K562 (cell line): ENCODE measurements around the gene ANO7. TPM values are rescaled to one million over a fixed set of nuclear protein-coding genes. Genes with fewer than 3 reads are reported as not detected.

Experiments used
- ATAC-seq: fragments of 200-7000 bp; cut with Tn5 transposase; 3 replicates; pipeline ENCODE4 v1.9.1; 2020; ENCODE audit warnings: moderate library complexity
- BruUV-seq: library from RNA; stranded (reverse); fragments of 400-500 nt; replicated peaks from 2 replicates; lab custom pipeline; 2021; lab: Mats Ljungman, UMichigan
- CTCF ChIA-PET: fragments of 300-600 bp; formaldehyde crosslinking; extraction: SDS; loops from one replicate; lab custom pipeline; 2021; ENCODE audit warnings: low intra/inter-chr PET ratio; lab: Yijun Ruan, JAX
- POLR2A ChIA-PET: fragments of 300-600, 350-650 bp; sonication (Branson Sonifier 250); formaldehyde crosslinking; extraction: SDS; loops from one replicate; lab custom pipeline; 2021; ENCODE audit warnings: antibody characterized with exemption, inconsistent platforms; lab: Yijun Ruan, JAX
- DNase-seq, 4 experiments: peaks; one replicate each; pipeline versions ENCODE4 v3.0.0 to v3.0.0-alpha.2; 2011 to 2018; ENCODE audit warnings: low spot score in 3 of 4, mixed read lengths in 3 of 4; ENCODE audit errors: extremely low read depth in 1 of 4
- FAIRE-seq: peaks from 2 replicates; lab custom pipeline; 2011; peaks lifted over from hg19 to GRCh38; lab: Jason Lieb, UNC
- H2AFZ ChIP-seq: 2 replicates; pipeline ENCODE4 v1.6.0; 2011; ENCODE audit warnings: low read depth, low read length, control low read depth, inconsistent platforms
- H3K27ac ChIP-seq: fragments of 200-600 bp; 3 replicates; pipeline ENCODE4 v1.8.0; 2011; ENCODE audit warnings: low read depth, mild to moderate bottlenecking, control low read depth, inconsistent platforms, low read length, moderate library complexity, mixed read lengths; ENCODE audit errors: extremely low read depth
- H3K27me3 ChIP-seq, 2 experiments: fragments of 300-600 bp in 1 of 2; 2 replicates in 1 of 2; 3 replicates in 1 of 2; pipeline versions ENCODE4 v1.6.0 to v1.8.0; 2011; ENCODE audit warnings: inconsistent platforms in 2 of 2, low read length in 2 of 2, mild to moderate bottlenecking in 1 of 2, mixed read lengths in 1 of 2, moderate library complexity in 1 of 2; ENCODE audit not compliant: control insufficient read depth in 2 of 2, insufficient read depth in 2 of 2
- H3K36me3 ChIP-seq: fragments of 300-600 bp; 3 replicates; pipeline ENCODE4 v1.8.0; 2011; ENCODE audit warnings: mild to moderate bottlenecking, low read length, inconsistent platforms; ENCODE audit not compliant: control insufficient read depth, insufficient read depth
- H3K4me1 ChIP-seq, 2 experiments: fragments of 200-600 bp in 1 of 2; replicated peaks in 1 of 2; 2 replicates in 1 of 2; 3 replicates in 1 of 2; pipeline versions ENCODE4 v1.5.1 to v1.8.0; 2011; ENCODE audit warnings: inconsistent platforms in 2 of 2, low read length in 2 of 2, mild to moderate bottlenecking in 1 of 2, mixed read lengths in 1 of 2, moderate library complexity in 1 of 2; ENCODE audit not compliant: control insufficient read depth in 2 of 2, insufficient read depth in 2 of 2
- H3K4me2 ChIP-seq: 2 replicates; pipeline ENCODE4 v1.6.1; 2011; ENCODE audit warnings: low read length, control low read depth, inconsistent platforms, mixed read lengths; ENCODE audit not compliant: insufficient read depth
- H3K4me3 ChIP-seq: fragments of 200-600 bp; sonication (generic), shearing (Covaris generic); 2 replicates; pipeline ENCODE4 v1.5.1; 2016; ENCODE audit warnings: control low read depth, inconsistent platforms
- H3K79me2 ChIP-seq: fragments of 200-600 bp; 3 replicates; pipeline ENCODE4 v1.8.0; 2011; ENCODE audit warnings: low read length, inconsistent platforms; ENCODE audit not compliant: control insufficient read depth, insufficient read depth
- H3K9ac ChIP-seq, 2 experiments: 2 replicates each; pipeline versions ENCODE4 v1.6.0 to v1.6.1; 2011; ENCODE audit warnings: low read depth in 2 of 2, low read length in 2 of 2, control low read depth in 1 of 2, inconsistent platforms in 1 of 2, mild to moderate bottlenecking in 1 of 2, mixed read lengths in 1 of 2; ENCODE audit not compliant: insufficient read depth in 1 of 2
- H3K9me1 ChIP-seq: one replicate; pipeline ENCODE4 v1.6.0; 2011; ENCODE audit warnings: inconsistent platforms, mild to moderate bottlenecking, low read length, moderate library complexity; ENCODE audit not compliant: control insufficient read depth, insufficient read depth
- H3K9me3 ChIP-seq: replicated peaks from 2 replicates; pipeline ENCODE4 v1.5.1; 2011; ENCODE audit warnings: low read depth, low read length, inconsistent platforms; ENCODE audit not compliant: control insufficient read depth, insufficient read depth
- H4K20me1 ChIP-seq: replicated peaks from 2 replicates; pipeline ENCODE4 v1.6.1; 2011; ENCODE audit warnings: low read length, inconsistent platforms, mixed read lengths; ENCODE audit not compliant: control insufficient read depth, insufficient read depth
- KHSRP ChIP-seq: fragments of 450-650 bp; IDR thresholded peaks from 2 replicates; pipeline ENCODE4 v1.6.1; 2017
- POLR2AphosphoS2 ChIP-seq: IDR thresholded peaks from 2 replicates; pipeline ENCODE4 v1.6.1; 2012; ENCODE audit warnings: low read length, improper control_type of control experiment
- ZNF707 ChIP-seq: fragments of 250-450 bp; sonication (Bioruptor Pico); conservative IDR thresholded peaks from 2 replicates; pipeline ENCODE4 v1.8.0; 2022; ENCODE audit warnings: inconsistent platforms, mild to moderate bottlenecking, moderate library complexity
- WGBS: fragments of 100-300 bp; shearing (Covaris generic); methylation state at CpG from one replicate; pipeline ENCODE4 v1.1.6; 2016; ENCODE audit warnings: low coverage, mixed read lengths; ENCODE audit not compliant: insufficient coverage; ENCODE audit errors: missing lambda C conversion rate; 5-methylcytosine and 5-hydroxymethylcytosine counted together
- in situ Hi-C: fragments of 300-500 bp; cut with MboI; formaldehyde crosslinking; loops from 4 replicates; pipeline ENCODE4 v1.15.0; 2018; ENCODE audit warnings: inconsistent platforms, mixed read lengths
- intact Hi-C: fragments of 100-400 bp; cut with micrococcal nuclease; formaldehyde crosslinking; loops from 2 replicates; pipeline ENCODE4 v1.14.2; 2022
- polyA plus RNA-seq, 8 experiments: library from polyadenylated mRNA; depleted of rRNA in 4 of 8; stranded (reverse) in 5 of 8; unstranded in 3 of 8; fragments of >200 nt; fragmentation: Nextera tagmentation in 2 of 8; fragmentation: Illumina TruSeq in 1 of 8; extraction: Ambion mirVana in 2 of 8; extraction: Trizol in 1 of 8; gene quantifications; 2 replicates each; pipeline versions ENCODE4 v1.2.1 to v1.2.3, GENCODE V29; 2011 to 2014; ENCODE audit warnings: inconsistent platforms in 1 of 8, missing spikeins in 1 of 8
- total RNA-seq, 7 experiments: library from RNA; depleted of rRNA in 6 of 7; stranded (reverse); fragments of >200 nt in 6 of 7; fragmentation: Illumina TruSeq in 2 of 7; extraction: Trizol in 2 of 7; gene quantifications; 2 replicates each; pipeline versions ENCODE4 v1.2.1 to v1.2.3, GENCODE V29; 2011 to 2021; ENCODE audit warnings: low replicate concordance in 1 of 7
- TF ChIP-seq, protein P1 (sequence below), 3 experiments: IDR thresholded peaks in 2 of 3; conservative IDR thresholded peaks in 1 of 3; 2 replicates each; pipeline ENCODE4 v1.5.1; 2011 to 2012; ENCODE audit warnings: low read length in 3 of 3, mild to moderate bottlenecking in 3 of 3, control low read depth in 2 of 3, improper control_type of control experiment in 1 of 3, inconsistent platforms in 1 of 3, low read depth in 1 of 3, mixed read lengths in 1 of 3, moderate library complexity in 1 of 3; ENCODE audit not compliant: insufficient read depth in 2 of 3
- TF ChIP-seq, protein P2 (sequence below): fragments of 450-650 bp; IDR thresholded peaks from 2 replicates; pipeline ENCODE4 v1.6.1; 2018; ENCODE audit not compliant: partially characterized antibody

The ANO7 gene
- total and polyA plus RNA-seq, 9 of the 15 experiments (the other 6 are each of a cell fraction or from before 2014, with no cell fraction given): 0.28 to 5.1 (median 1.1) TPM

DNA sequence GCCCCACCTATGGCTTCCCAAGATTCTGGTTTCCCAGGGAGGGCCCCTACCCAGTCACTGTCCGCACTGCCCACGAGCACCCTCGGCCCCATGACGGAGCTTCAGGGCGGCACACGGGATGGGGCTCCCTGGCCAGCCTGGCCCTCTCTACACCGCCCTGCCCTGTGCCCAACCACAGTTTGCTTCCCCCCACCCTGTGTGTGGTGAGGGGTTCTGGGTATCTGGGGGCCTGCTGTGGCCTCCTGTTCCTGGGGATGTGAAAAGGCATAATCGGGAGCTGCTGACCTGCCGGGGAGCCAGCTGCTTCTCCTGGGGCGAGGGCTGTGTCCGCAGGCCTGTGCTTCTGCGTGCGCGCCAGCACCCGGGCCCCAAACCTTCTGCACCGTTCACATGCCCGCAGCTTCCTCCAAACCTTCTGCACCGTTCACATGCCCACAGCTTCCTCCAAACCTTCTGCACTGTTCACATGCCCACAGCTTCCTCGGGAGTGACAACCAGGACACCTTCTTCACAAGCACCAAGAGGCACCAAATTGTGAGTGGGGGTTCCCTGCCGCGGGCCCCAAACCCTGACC, 12.4 kb downstream of the ANO7 start:
- intact Hi-C loops (no loop called here), in situ Hi-C loops (no loop called here)
- Histone ChIP-seq H3K36me3 (no peaks in the 10 kb centered on the region), H3K4me2 (no peak overlapping the region), H2AFZ (no peak overlapping the region), H3K27ac (no peak overlapping the region), H3K27me3 (peaks cover 0 to 15% of the 10 kb centered on the region in 2 experiments; a peak in 2 of 5 replicates), H4K20me1 (no peaks in the 10 kb centered on the region), H3K79me2 (no peaks in the 10 kb centered on the region), H3K9ac (no peak overlapping the region; a peak in 1 of 4 replicates), H3K9me1 (no peaks in the 10 kb centered on the region), H3K4me3 (no peak overlapping the region), H3K4me1 (peaks cover 0 to 39% of the 10 kb centered on the region in 2 experiments; a peak in 3 of 5 replicates), H3K9me3 (no peaks in the 10 kb centered on the region)
- POLR2A ChIA-PET: no interaction called here
- BruUV-seq: no TSS peak
- 26% methylated on average over 7 of the region's 21 CpGs for WGBS
- ATAC-seq (no peak), DNase-seq (no peak), FAIRE-seq (no peak)
- TF ChIP-seq, protein P1, sequence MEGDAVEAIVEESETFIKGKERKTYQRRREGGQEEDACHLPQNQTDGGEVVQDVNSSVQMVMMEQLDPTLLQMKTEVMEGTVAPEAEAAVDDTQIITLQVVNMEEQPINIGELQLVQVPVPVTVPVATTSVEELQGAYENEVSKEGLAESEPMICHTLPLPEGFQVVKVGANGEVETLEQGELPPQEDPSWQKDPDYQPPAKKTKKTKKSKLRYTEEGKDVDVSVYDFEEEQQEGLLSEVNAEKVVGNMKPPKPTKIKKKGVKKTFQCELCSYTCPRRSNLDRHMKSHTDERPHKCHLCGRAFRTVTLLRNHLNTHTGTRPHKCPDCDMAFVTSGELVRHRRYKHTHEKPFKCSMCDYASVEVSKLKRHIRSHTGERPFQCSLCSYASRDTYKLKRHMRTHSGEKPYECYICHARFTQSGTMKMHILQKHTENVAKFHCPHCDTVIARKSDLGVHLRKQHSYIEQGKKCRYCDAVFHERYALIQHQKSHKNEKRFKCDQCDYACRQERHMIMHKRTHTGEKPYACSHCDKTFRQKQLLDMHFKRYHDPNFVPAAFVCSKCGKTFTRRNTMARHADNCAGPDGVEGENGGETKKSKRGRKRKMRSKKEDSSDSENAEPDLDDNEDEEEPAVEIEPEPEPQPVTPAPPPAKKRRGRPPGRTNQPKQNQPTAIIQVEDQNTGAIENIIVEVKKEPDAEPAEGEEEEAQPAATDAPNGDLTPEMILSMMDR (IDR thresholded peaks at IDR 0.05 in 2 of 3, conservative IDR thresholded peaks at IDR 0.05 in 1 of 3; ENCODE audit: insufficient read depth in 2 of 3, low read depth in 1 of 3, low read length in 3 of 3): no peak
- no peak for TF ChIP-seq POLR2AphosphoS2
- TF ChIP-seq ZNF707 (CRISPR knock-in tag): no peak
- TF ChIP-seq KHSRP: no peak
- TF ChIP-seq, protein P2, sequence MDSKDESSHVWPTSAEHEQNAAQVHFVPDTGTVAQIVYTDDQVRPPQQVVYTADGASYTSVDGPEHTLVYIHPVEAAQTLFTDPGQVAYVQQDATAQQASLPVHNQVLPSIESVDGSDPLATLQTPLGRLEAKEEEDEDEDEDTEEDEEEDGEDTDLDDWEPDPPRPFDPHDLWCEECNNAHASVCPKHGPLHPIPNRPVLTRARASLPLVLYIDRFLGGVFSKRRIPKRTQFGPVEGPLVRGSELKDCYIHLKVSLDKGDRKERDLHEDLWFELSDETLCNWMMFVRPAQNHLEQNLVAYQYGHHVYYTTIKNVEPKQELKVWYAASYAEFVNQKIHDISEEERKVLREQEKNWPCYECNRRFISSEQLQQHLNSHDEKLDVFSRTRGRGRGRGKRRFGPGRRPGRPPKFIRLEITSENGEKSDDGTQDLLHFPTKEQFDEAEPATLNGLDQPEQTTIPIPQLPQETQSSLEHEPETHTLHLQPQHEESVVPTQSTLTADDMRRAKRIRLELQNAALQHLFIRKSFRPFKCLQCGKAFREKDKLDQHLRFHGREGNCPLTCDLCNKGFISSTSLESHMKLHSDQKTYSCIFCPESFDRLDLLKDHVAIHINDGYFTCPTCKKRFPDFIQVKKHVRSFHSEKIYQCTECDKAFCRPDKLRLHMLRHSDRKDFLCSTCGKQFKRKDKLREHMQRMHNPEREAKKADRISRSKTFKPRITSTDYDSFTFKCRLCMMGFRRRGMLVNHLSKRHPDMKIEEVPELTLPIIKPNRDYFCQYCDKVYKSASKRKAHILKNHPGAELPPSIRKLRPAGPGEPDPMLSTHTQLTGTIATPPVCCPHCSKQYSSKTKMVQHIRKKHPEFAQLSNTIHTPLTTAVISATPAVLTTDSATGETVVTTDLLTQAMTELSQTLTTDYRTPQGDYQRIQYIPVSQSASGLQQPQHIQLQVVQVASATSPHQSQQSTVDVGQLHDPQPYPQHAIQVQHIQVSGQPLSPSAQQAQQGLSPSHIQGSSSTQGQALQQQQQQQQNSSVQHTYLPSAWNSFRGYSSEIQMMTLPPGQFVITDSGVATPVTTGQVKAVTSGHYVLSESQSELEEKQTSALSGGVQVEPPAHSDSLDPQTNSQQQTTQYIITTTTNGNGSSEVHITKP: no peak
- CTCF ChIA-PET: no interaction called here
